Pancreas (tissue), 10 donors: ENCODE measurements around the gene PRKCE. TPM values are rescaled to one million over a fixed set of nuclear protein-coding genes. Genes with fewer than 3 reads are reported as not detected.
A peak's percentile ranks its signal among the peaks of the same experiment; 100 is the strongest.

Experiments used
- ATAC-seq, 4 donors: fragments of 200-7000 bp; cut with Tn5 transposase; one replicate each; pipeline versions ENCODE4 v1.8.0 to v1.9.1; 2020; ENCODE audit warnings: mild to moderate bottlenecking in 4 of 4, moderate library complexity in 4 of 4
- DNase-seq, 6 donors: peaks; one replicate each; pipeline ENCODE4 v3.0.0-alpha.2; 2020
- FAIRE-seq: peaks from 2 replicates; lab custom pipeline; 2012; peaks lifted over from hg19 to GRCh38; lab: Jason Lieb, UNC
- H3K27ac ChIP-seq, 4 donors: fragments of 200-600 bp; sonication (generic); 1 replicate in 3 of 4; 2 replicates in 1 of 4; pipeline versions ENCODE4 v1.5.0 to v1.8.0; 2020
- H3K27me3 ChIP-seq, 4 donors: fragments of 200-600 bp; one replicate each; pipeline ENCODE4 v1.8.0; 2021
- H3K36me3 ChIP-seq, 3 donors: fragments of 200-600 bp; sonication (generic) in 1 of 3; one replicate each; pipeline versions ENCODE4 v1.5.0 to v1.8.0; 2020 to 2021
- H3K4me1 ChIP-seq, 3 donors: fragments of 200-600 bp; one replicate each; pipeline ENCODE4 v1.8.0; 2021
- H3K4me3 ChIP-seq, 4 donors: fragments of 200-600 bp; sonication (generic) in 2 of 4; one replicate each; pipeline versions ENCODE4 v1.5.0 to v1.8.0; 2020 to 2021
- H3K9me3 ChIP-seq, 4 donors: fragments of 200-600 bp; one replicate each; pipeline ENCODE4 v1.8.0; 2021
- CTCF ChIP-seq, 4 donors: fragments of 200-600 bp; sonication (generic) in 3 of 4; IDR thresholded peaks; one replicate each; pipeline versions ENCODE4 v1.5.0 to v1.8.0; 2021; ENCODE audit warnings: antibody characterized with exemption in 4 of 4
- WGBS, 2 donors: extraction: QIAGEN DNeasy Blood & Tissue Kit; methylation state at CpG; one replicate each; pipeline ENCODE4 v1.1.7; 2013; 5-methylcytosine and 5-hydroxymethylcytosine counted together
- intact Hi-C, 3 donors: fragments of 100-400 bp; cut with DNase I; formaldehyde crosslinking; loops; one replicate each; pipeline versions ENCODE4 v1.11.1 to v1.14.2; 2022
- polyA plus RNA-seq, 2 donors: library from polyadenylated mRNA; stranded (reverse); fragments of 200-250 nt; gene quantifications; one replicate each; pipeline ENCODE4 v1.2.3, GENCODE V29; 2013
- total RNA-seq, 6 donors: library from RNA; stranded (reverse); fragmentation: NEBNext Ultra II Directional in 4 of 6; extraction: Animal tissue kit (Norgen Biotek cat#: 25700) in 4 of 6; gene quantifications; one replicate each; pipeline versions ENCODE4 v1.2.1 to v1.2.4, GENCODE V29; 2021 to 2023
- donor health status: healthy with polysubstance abuse.
- donor health status: DM: no; HTN: no; CAD: no; lungs with moderate emphysema.
- donor health status: DM: no; HTN: no; CAD: no.
- donor health status: control.
- donor health status: control.
- donor health status: Bipolar disorder and iron deficiency.
- donor health status: DM: yes; HTN: yes; CAD: no.
- donor health status: DM: no; HTN: no; CAD: no.
- donor health status: DM: no; HTN: no; CAD: no.
- donor health status: DM: yes; HTN: yes; CAD: no.

The PRKCE gene
- total and polyA plus RNA-seq, 8 donors, result 4.0 to 19.4 (median 10.0) TPM

- intact Hi-C loops, result no loop called here
- Histone ChIP-seq H3K27me3 (no peaks in the 10 kb centered on the region), H3K4me1 (peaks cover 0 to 5% (median 0%) of the 10 kb centered on the region in 3 donors), H3K9me3 (no peaks in the 10 kb centered on the region), H3K36me3 (no peaks in the 10 kb centered on the region), H3K4me3 (no peak overlapping the region), H3K27ac (no peak overlapping the region)
- FAIRE-seq, result no peak
- DNase-seq, result no peak
- no peak for TF ChIP-seq CTCF (IDR thresholded peaks at IDR 0.05)
- 83 to 85% methylated on average over 3 of the region's 3 CpGs for WGBS, 2 donors
- ATAC-seq, result peak in 1 of 4 donors; percentile 24
Measured at GRCh38 chr2:45836740-45837139, 185.3 kb downstream of the PRKCE start.

- Histone ChIP-seq H3K27ac (no peak overlapping the region), H3K9me3 (no peaks in the 10 kb centered on the region), H3K4me3 (no peak overlapping the region), H3K27me3 (no peaks in the 10 kb centered on the region), H3K36me3 (no peaks in the 10 kb centered on the region), H3K4me1 (peaks cover 0 to 5% (median 0%) of the 10 kb centered on the region in 3 donors)
- 85 to 93% methylated on average over 7 of the region's 7 CpGs for WGBS, 2 donors
- intact Hi-C loops, result no loop called here
- TF ChIP-seq CTCF (IDR thresholded peaks at IDR 0.05), result no peak
- ATAC-seq (no peak), FAIRE-seq (no peak), DNase-seq (no peak)
Measured at GRCh38 chr2:45837812-45838341, 186.4 kb downstream of the PRKCE start.

GRCh38 chr2:45839508-45840251 lies 188.2 kb downstream of the PRKCE start:
- Histone ChIP-seq H3K27me3 (no peaks in the 10 kb centered on the region), H3K36me3 (no peaks in the 10 kb centered on the region), H3K9me3 (no peaks in the 10 kb centered on the region), H3K4me1 (no peaks in the 10 kb centered on the region), H3K4me3 (no peak overlapping the region), H3K27ac (no peak overlapping the region)
- 64 to 65% methylated on average over 14 of the region's 14 CpGs for WGBS, 2 donors
- intact Hi-C loops, result no loop called here
- FAIRE-seq (no peak), DNase-seq (no peak), ATAC-seq (peak in 2 of 4 donors; percentile 27 to 42)
- no peak for TF ChIP-seq CTCF (IDR thresholded peaks at IDR 0.05)

DNA sequence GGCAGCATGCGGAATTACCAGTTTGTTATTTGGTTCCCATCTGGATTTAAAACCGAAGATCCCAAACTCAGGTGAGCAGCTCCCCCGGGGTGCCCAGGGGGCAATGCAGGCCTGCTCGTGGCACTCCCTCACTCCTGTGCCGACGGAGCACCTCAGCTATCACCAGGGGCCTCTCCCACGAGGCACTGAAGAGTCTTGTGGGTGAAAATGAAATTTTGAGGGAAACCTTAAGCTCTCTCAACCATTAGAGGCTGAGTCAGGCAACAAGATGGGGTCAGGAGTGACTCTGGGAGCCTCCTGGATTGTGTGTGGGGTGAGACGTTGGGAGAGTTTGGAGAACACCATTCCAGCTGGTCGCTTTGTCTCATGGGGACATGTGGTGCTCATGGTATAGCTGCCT lies 189.0 kb downstream of the PRKCE start:
- ATAC-seq, result no peak
- H3K4me3 ChIP-seq, result no peak overlapping the region
- no peak for FAIRE-seq
- H3K27me3 ChIP-seq, result no peaks in the 10 kb centered on the region
- TF ChIP-seq CTCF (IDR thresholded peaks at IDR 0.05), result no peak
- intact Hi-C loops, result no loop called here
- DNase-seq, result no peak
- no peaks in the 10 kb centered on the region for H3K9me3 ChIP-seq
- H3K4me1 ChIP-seq, result no peaks in the 10 kb centered on the region
- H3K36me3 ChIP-seq, result no peaks in the 10 kb centered on the region
- WGBS, 2 donors, result 90 to 91% methylated on average over 9 of the region's 9 CpGs
- H3K27ac ChIP-seq, result no peak overlapping the region
